NCI-H128 (cell line): Measurements from ENCODE around the gene FOXF2.

Experiments
- DNase-seq: peaks from one replicate; lab custom pipeline; 2025; ENCODE audit not compliant: unreplicated experiment; lab: John Stamatoyannopoulos, UW

FOXF2 gene

GRCh38 chr6:1390133-1390945, 963 bp downstream of the FOXF2 start:
- no peak for DNase-seq

DNA sequence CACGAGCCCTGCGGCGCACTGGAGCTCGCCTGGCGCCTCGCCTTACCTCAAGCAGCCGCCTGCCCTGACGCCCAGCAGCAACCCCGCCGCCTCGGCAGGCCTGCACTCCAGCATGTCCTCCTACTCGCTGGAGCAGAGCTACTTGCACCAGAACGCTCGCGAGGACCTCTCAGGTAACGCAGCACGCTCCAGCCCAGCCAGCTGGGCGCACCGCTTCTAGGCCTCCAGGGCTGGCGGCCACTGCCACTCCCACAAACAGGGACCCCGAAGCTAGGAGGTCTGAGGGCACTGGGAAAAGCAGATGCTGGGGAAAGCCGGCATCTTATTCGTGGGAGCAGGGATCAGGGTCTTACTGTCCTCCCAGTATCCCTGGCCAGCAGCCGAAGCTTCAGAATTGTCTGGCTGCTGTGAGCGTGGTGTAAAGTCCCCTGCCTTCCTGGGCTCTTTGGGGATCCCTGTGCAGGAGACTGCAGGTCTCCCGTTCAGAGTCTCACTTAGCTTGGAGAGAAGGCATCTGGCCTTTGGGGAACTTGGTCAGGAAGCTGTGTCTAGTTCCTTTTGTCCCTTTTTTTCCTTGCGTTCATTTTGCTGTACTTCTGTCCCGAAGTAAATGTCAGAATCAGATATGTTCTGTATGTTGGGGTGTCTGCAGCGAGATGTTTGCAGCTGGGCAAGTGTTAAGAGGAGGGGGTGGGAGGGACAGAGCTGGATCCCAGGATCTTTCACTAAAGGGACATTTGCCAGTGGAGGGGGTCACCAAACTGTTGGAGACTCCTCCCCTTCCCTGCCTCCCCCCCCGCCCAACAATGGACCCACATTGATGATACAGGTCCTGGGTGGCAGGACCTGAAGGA, 1.8 kb downstream of the FOXF2 start:
- DNase-seq: no peak

GRCh38 chr6:1391800-1392309, 2.5 kb downstream of the FOXF2 start:
- no peak for DNase-seq

- DNase-seq: no peak
These were observed 3.7 kb downstream of the FOXF2 start for GRCh38 chr6:1392813-1393640.

- DNase-seq: no peak
These were observed 4.4 kb downstream of the FOXF2 start for GRCh38 chr6:1393641-1394283.

DNA sequence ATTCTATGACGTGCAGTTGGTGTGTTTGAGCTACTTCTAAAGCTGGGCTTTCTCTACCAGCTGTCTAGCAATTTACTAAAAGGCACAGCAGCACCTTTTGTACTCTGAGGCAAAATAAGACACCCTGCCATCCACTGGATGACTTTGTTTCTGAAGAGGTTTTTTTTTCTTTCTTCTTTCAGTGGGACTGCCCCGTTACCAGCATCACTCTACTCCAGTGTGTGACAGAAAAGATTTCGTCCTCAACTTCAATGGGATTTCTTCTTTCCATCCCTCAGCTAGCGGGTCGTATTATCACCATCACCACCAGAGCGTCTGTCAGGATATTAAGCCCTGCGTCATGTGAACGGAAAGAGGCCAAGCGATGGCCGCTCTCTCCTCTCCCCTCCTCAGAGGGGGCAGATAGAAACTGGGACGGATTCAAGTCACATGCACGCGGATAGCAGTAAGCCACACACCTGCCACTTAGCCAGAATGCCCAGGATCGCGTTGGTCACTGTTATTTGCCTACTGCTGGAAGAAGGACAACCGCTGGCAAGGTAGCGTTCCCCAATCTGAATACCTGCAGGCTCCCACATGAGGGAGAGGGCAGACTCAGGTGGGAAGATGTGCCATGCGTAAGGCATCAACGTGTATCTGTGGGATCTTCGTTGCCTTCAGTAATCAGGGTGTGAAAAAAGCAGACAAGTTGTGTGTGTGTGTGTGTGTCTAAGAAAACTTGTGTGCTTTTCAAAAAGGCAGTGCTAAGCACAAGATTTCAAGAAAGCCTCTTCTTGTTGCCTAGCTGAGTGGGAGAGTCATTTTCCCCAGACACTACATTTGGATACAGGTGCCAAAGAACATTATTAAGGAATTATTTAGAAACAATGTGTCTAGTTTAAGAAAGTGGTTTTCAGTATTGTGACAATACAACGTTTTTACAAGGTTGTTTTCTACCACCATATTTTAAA, 5.4 kb downstream of the FOXF2 start:
- DNase-seq: no peak

DNA sequence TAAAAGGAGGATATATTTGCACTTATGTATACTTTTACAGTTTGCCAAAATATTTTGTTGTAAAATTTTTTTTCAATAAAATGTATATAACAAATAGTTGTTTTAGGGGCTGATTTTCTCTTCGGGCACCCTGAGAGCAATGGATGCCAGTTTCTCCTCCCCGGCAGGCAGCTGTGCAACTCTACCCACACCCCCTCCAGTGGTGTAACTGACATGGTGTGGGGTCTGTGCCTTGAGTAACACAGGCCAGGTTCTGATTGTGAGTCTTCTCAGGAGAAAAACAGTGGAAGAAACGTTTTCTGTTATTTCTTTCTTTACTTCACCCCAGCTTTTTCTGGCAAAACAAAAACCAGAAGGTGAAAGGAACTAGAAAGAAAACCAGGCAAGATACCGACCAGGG, 6.1 kb downstream of the FOXF2 start:
- no peak for DNase-seq

- no peak for DNase-seq
These were observed 6.8 kb downstream of the FOXF2 start for GRCh38 chr6:1395941-1396908.

GRCh38 chr6:1396952-1397868, 7.8 kb downstream of the FOXF2 start:
- DNase-seq: peak; percentile 7

GRCh38 chr6:1399085-1399780, 9.9 kb downstream of the FOXF2 start:
- DNase-seq: no peak

- no peak for DNase-seq
These were observed 10.9 kb downstream of the FOXF2 start for GRCh38 chr6:1400126-1400850.

DNA sequence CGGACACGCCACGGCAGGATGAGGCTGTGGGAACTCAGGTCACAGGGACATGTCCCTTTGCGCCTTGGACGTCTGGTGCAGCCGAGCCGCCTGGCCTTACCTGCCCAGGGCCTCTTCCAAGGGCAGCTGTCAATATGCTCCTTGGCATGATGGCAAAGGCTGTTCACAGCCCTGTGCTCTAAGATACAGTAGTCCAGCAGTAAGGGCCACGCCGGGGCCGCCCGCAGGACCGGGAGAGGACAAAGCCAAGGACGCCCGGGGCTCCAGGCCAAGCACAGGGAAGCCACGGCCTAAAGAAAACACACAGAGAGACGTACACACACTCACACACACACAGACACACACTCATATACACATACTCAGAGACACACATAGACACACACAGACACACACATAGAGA, 13.0 kb downstream of the FOXF2 start:
- DNase-seq: no peak

DNA sequence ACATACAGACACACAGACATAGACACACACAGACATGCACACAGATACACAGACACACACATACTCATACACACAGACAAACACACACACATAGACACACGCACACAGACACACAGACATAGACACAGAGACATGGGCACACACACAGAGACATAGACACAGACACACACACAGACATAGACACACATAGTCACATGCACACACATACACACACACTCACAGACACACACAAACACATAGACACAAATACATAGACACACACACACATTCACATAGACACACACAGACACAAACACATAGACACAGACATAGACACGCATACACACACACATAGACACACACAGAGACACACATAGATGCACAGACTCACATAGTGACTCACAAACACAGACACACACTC, 13.5 kb downstream of the FOXF2 start:
- no peak for DNase-seq

GRCh38 chr6:1403851-1404712, 14.7 kb downstream of the FOXF2 start:
- DNase-seq: no peak

DNA sequence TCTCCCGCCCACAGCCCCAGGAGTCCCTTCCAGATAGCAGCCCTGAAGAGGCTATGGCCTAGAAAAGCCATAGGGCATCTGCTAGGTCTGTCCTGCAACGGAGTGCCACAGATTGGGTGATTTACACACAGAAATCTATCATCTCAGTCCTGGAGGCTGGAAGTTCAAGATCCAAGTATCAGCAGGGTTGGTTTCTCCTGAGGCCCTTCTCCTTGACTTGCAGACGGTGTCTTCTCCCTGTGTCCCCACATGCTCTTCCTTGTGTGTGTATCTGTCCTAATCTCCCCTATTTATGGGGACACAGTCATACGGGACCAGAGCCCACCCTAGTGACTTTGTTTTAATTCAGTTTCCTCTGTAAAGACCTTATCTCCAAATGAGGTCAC, 15.3 kb downstream of the FOXF2 start:
- DNase-seq: no peak
